DND-41 (cell line): Measurements from ENCODE around the gene ANO2.
"Not testable (repeated sequence)": the region's sequence is repeated elsewhere in the genome, so short reads cannot be mapped to it uniquely, and the experiment has no call there.

Source experiments
- ATAC-seq: fragments of 200-7000 bp; cut with Tn5 transposase; 3 replicates; pipeline ENCODE4 v1.9.1; 2021; ENCODE audit warnings: low read depth; ENCODE audit not compliant: insufficient read depth
- DNase-seq: peaks from one replicate; pipeline ENCODE4 v3.0.0-alpha.2; 2020
- H2AFZ ChIP-seq: 2 replicates; pipeline ENCODE4 v1.6.0; 2012; ENCODE audit warnings: low read depth, low read length
- H3K27ac ChIP-seq: 2 replicates; pipeline ENCODE4 v1.5.1; 2012; ENCODE audit warnings: low read length, inconsistent platforms
- H3K27me3 ChIP-seq: fragments of 200-600 bp; sonication (generic); 2 replicates; pipeline ENCODE4 v1.6.0; 2012; ENCODE audit warnings: low read length, mild to moderate bottlenecking, inconsistent platforms; ENCODE audit not compliant: insufficient read depth, poor library complexity
- H3K36me3 ChIP-seq: 2 replicates; pipeline ENCODE4 v1.5.1; 2012; ENCODE audit warnings: low read length, inconsistent platforms; ENCODE audit not compliant: insufficient read depth
- H3K4me1 ChIP-seq: 2 replicates; pipeline ENCODE4 v1.5.1; 2012; ENCODE audit warnings: mild to moderate bottlenecking, low read length; ENCODE audit not compliant: insufficient read depth
- H3K4me2 ChIP-seq: 2 replicates; pipeline ENCODE4 v1.6.0; 2012; ENCODE audit warnings: mild to moderate bottlenecking, moderate library complexity, low read length, inconsistent platforms; ENCODE audit not compliant: insufficient read depth
- H3K4me3 ChIP-seq, 2 experiments: fragments of 200-600 bp in 1 of 2; shearing (Covaris generic) in 1 of 2; 2 replicates each; pipeline ENCODE4 v1.5.1; 2012 to 2016; ENCODE audit warnings: inconsistent platforms in 2 of 2, low read length in 2 of 2, mild to moderate bottlenecking in 2 of 2, low read depth in 1 of 2, moderate library complexity in 1 of 2
- H3K79me2 ChIP-seq: 2 replicates; pipeline ENCODE4 v1.6.0; 2012; ENCODE audit warnings: low read length, inconsistent platforms; ENCODE audit not compliant: insufficient read depth
- H3K9ac ChIP-seq: 2 replicates; pipeline ENCODE4 v1.6.0; 2012; ENCODE audit warnings: low read depth, mild to moderate bottlenecking, inconsistent platforms, low read length, moderate library complexity
- H3K9me3 ChIP-seq: 2 replicates; pipeline ENCODE4 v1.5.1; 2012; ENCODE audit warnings: low read length, moderate library complexity, mild to moderate bottlenecking, inconsistent platforms; ENCODE audit not compliant: insufficient read depth, severe bottlenecking
- H4K20me1 ChIP-seq: 2 replicates; pipeline ENCODE4 v1.6.0; 2012; ENCODE audit warnings: low read length; ENCODE audit not compliant: insufficient read depth
- EZH2 ChIP-seq: IDR thresholded peaks from 3 replicates; pipeline ENCODE4 v1.6.1; 2012; ENCODE audit warnings: borderline replicate concordance, low read depth, mild to moderate bottlenecking, moderate library complexity, low read length, inconsistent platforms; ENCODE audit not compliant: severe bottlenecking
- TF ChIP-seq, protein P1 (sequence below): IDR thresholded peaks from 2 replicates; pipeline ENCODE4 v1.5.1; 2012; ENCODE audit warnings: borderline replicate concordance, low read length, moderate library complexity, mild to moderate bottlenecking; ENCODE audit not compliant: poor library complexity, severe bottlenecking; ENCODE audit errors: extremely low read depth

Gene ANO2

GRCh38 chr12:5827591-5827990 lies 117.5 kb downstream of the ANO2 start:
- ATAC-seq = no peak
- no peaks in the 10 kb centered on the region for H3K27me3 ChIP-seq
- TF ChIP-seq, protein P1, sequence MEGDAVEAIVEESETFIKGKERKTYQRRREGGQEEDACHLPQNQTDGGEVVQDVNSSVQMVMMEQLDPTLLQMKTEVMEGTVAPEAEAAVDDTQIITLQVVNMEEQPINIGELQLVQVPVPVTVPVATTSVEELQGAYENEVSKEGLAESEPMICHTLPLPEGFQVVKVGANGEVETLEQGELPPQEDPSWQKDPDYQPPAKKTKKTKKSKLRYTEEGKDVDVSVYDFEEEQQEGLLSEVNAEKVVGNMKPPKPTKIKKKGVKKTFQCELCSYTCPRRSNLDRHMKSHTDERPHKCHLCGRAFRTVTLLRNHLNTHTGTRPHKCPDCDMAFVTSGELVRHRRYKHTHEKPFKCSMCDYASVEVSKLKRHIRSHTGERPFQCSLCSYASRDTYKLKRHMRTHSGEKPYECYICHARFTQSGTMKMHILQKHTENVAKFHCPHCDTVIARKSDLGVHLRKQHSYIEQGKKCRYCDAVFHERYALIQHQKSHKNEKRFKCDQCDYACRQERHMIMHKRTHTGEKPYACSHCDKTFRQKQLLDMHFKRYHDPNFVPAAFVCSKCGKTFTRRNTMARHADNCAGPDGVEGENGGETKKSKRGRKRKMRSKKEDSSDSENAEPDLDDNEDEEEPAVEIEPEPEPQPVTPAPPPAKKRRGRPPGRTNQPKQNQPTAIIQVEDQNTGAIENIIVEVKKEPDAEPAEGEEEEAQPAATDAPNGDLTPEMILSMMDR = no peak
- no peak for TF ChIP-seq EZH2
- H3K4me3 ChIP-seq = no peak overlapping the region
- no peak for DNase-seq
- no peaks in the 10 kb centered on the region for H3K9me3 ChIP-seq
- H4K20me1 ChIP-seq = no peaks in the 10 kb centered on the region
- H3K27ac ChIP-seq = no peak overlapping the region
- H3K79me2 ChIP-seq = no peaks in the 10 kb centered on the region
- no peak overlapping the region for H2AFZ ChIP-seq
- no peak overlapping the region for H3K4me2 ChIP-seq
- H3K36me3 ChIP-seq = no peaks in the 10 kb centered on the region
- no peak overlapping the region for H3K9ac ChIP-seq
- H3K4me1 ChIP-seq = no peaks in the 10 kb centered on the region

- not testable (repeated sequence) for H3K36me3 ChIP-seq, H3K27me3 ChIP-seq, ATAC-seq, H3K4me2 ChIP-seq, H4K20me1 ChIP-seq, H3K79me2 ChIP-seq, H3K27ac ChIP-seq, H3K9ac ChIP-seq, H2AFZ ChIP-seq, DNase-seq, H3K4me1 ChIP-seq, H3K9me3 ChIP-seq, H3K4me3 ChIP-seq
Measured at GRCh38 chr12:5825761-5826160, 119.3 kb downstream of the ANO2 start.

DNA sequence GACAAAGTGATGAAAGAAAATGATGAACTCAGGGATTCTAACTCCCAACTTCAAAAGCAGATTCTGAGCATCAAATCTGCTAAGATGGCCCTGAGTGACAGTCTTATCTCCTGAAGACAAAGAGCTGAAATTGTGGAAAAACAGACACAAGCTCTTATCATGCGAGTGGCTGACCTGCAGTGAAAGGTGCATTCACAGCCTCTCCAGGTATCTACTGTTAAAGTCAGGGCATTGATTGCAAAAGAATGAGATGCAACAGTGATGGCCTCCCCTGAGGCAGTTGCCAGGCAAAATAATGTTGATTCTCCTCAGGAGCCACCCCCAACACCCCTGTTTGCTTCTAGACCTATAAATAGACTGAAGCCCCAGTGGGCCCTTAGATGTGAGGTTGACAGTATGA lies 126.2 kb downstream of the ANO2 start:
- H3K4me1 ChIP-seq, H3K36me3 ChIP-seq, H3K27ac ChIP-seq, H3K9ac ChIP-seq, H2AFZ ChIP-seq, H3K4me2 ChIP-seq, H3K79me2 ChIP-seq, H4K20me1 ChIP-seq, DNase-seq, ATAC-seq, H3K4me3 ChIP-seq, H3K9me3 ChIP-seq: not testable (repeated sequence)
- peaks cover 14% of the 10 kb centered on the region for H3K27me3 ChIP-seq

- Histone ChIP-seq H3K4me3 (no peak overlapping the region), H4K20me1 (no peaks in the 10 kb centered on the region), H3K79me2 (no peaks in the 10 kb centered on the region), H2AFZ (no peak overlapping the region), H3K27ac (no peak overlapping the region), H3K27me3 (peaks cover 14% of the 10 kb centered on the region), H3K4me1 (no peaks in the 10 kb centered on the region), H3K4me2 (no peak overlapping the region), H3K36me3 (no peaks in the 10 kb centered on the region), H3K9me3 (no peaks in the 10 kb centered on the region), H3K9ac (no peak overlapping the region)
- DNase-seq (no peak), ATAC-seq (no peak)
- TF ChIP-seq EZH2 = no peak
- TF ChIP-seq, protein P1 = no peak
Measured at GRCh38 chr12:5817246-5817645, 127.8 kb downstream of the ANO2 start.

DNA sequence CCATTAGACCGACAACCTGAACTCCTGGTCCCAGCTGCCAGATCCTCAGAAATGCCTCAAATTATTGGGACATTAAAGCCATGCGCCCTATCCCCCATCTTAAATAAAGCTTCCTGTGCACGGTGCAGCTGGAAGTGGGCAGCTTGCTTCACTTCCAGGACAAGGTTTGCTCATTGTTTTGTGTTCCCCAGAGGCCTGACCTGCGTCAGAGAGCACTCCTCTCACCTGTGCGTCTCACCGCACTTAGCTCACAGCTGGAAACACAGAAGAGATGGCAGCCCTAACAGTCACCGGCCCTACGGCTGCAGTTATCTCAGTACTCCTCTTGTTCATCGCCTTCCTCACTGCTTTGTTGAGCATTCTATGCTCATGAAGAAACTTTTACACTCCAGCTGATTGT lies 135.5 kb downstream of the ANO2 start:
- no peaks in the 10 kb centered on the region for H3K36me3 ChIP-seq
- H3K9ac ChIP-seq = no peak overlapping the region
- no peak overlapping the region for H3K4me2 ChIP-seq
- H2AFZ ChIP-seq = no peak overlapping the region
- no peak overlapping the region for H3K4me3 ChIP-seq
- peaks cover 13% of the 10 kb centered on the region for H3K27me3 ChIP-seq
- no peak for DNase-seq
- H3K27ac ChIP-seq = no peak overlapping the region
- H3K4me1 ChIP-seq = no peaks in the 10 kb centered on the region
- H3K79me2 ChIP-seq = no peaks in the 10 kb centered on the region
- TF ChIP-seq, protein P1 = no peak
- no peak for TF ChIP-seq EZH2
- no peak for ATAC-seq
- no peaks in the 10 kb centered on the region for H4K20me1 ChIP-seq
- H3K9me3 ChIP-seq = no peaks in the 10 kb centered on the region
